ENCODE measurements around the gene DCAF10. TPM values are rescaled to one million over a fixed set of nuclear protein-coding genes. Genes with fewer than 3 reads are reported as not detected.

DCAF10 gene
- total and polyA plus RNA-seq, 2 of the 8 experiments (the other 6 are each of a cell fraction or from before 2014, with no cell fraction given) = 7.1 to 15.0 TPM

DNA sequence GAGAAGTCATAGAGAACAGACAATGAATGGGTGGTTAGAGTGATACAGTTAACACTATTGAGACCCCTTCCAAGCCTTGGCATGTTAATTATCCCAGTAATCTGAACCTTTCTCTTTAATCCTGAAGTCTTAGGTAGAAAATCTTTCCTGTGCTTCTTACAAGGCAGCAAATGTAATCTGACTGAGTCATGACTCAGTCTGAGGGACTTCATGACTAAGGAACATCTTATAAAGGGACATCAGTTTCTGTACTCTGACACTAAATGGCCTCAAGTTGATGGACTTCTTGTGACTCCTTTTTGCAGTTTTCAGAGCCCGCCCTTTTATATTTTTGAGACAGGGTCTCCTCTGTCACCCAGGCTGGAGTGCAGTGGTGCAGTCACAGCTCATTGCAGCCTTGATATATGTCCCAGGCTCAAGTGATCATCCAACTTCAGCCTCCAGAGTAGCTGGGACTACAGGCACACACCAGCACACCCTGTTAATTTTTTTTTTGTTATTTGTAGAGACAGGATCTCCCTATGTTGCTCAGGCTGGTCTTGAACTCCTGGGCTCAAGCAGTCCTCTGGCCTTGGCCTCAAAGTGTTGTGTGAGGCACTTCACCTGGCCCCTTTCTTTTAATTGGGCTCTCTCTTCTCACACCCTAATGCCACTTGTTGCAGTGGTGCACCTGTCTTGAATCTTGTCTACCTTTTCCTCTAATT, 25.2 kb upstream of the DCAF10 start (continued):
- no peak for TF ChIP-seq MAFK (IDR thresholded peaks at IDR 0.05; ENCODE audit: low read depth, low read length)
- no peak for TF ChIP-seq CEBPB (IDR thresholded peaks at IDR 0.05; ENCODE audit: low read depth, low read length)
- TF ChIP-seq NRF1 (IDR thresholded peaks at IDR 0.05; ENCODE audit: low read depth, low read length) = no peak
- TF ChIP-seq SP2 (IDR thresholded peaks at IDR 0.05; ENCODE audit: low read length) = no peak

Data from H1 (cell line).